ENCODE data around the gene KLRC3. TPM values are rescaled to one million over a fixed set of nuclear protein-coding genes. Genes with fewer than 3 reads are reported as not detected.
"Not testable (repeated sequence)": the region's sequence is repeated elsewhere in the genome, so short reads cannot be mapped to it uniquely, and the experiment has no call there.

The KLRC3 gene
- total RNA-seq: not detected

DNA sequence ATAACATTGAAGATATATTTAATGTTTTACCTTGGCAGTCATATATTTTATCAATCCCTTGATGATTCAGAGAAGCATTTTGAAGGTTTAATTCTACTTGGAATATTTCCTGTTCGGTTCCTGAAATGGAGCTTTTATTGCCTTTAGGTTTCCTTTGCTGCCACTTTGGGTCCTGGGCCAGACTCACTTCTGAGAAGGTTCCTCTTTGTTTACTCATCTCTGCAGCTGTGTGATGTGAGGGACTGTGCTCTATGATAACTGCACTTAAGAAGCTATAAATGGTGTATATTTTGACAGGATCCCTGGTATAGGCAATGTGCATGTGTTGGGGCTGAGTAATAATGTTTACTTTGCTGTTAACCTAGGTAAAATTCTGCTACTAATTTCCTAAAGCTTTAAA is at the start of gene KLRC3:
Gene KLRC3, minus strand, starts transcription at position 262 of the 400 bp plus-strand sequence. Its CDS starts 45 bp downstream, at position 217.
- intact Hi-C loops (cut with DNase I); H3K4me3 ChIP-seq; H3K36me3 ChIP-seq: not testable (repeated sequence)

GRCh38 chr12:10469701-10470100 is 49.3 kb upstream of the KLRC3 start:
- no peaks in the 10 kb centered on the region for H3K36me3 ChIP-seq
- H3K9me3 ChIP-seq: no peaks in the 10 kb centered on the region
- H3K4me1 ChIP-seq: no peaks in the 10 kb centered on the region
- no peak for DNase-seq (ENCODE audit: low spot score in 2 of 2)
- no peak overlapping the region for H3K4me3 ChIP-seq
- H3K27me3 ChIP-seq: no peaks in the 10 kb centered on the region
- TF ChIP-seq, protein P1, sequence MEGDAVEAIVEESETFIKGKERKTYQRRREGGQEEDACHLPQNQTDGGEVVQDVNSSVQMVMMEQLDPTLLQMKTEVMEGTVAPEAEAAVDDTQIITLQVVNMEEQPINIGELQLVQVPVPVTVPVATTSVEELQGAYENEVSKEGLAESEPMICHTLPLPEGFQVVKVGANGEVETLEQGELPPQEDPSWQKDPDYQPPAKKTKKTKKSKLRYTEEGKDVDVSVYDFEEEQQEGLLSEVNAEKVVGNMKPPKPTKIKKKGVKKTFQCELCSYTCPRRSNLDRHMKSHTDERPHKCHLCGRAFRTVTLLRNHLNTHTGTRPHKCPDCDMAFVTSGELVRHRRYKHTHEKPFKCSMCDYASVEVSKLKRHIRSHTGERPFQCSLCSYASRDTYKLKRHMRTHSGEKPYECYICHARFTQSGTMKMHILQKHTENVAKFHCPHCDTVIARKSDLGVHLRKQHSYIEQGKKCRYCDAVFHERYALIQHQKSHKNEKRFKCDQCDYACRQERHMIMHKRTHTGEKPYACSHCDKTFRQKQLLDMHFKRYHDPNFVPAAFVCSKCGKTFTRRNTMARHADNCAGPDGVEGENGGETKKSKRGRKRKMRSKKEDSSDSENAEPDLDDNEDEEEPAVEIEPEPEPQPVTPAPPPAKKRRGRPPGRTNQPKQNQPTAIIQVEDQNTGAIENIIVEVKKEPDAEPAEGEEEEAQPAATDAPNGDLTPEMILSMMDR (IDR thresholded peaks at IDR 0.05): no peak
- no peak overlapping the region for H3K27ac ChIP-seq
- intact Hi-C loops (cut with DNase I): no loop called here

More for the DNA sequence above, at the start of gene KLRC3:
- not testable (repeated sequence) for DNase-seq (ENCODE audit: low spot score in 2 of 2); H3K4me1 ChIP-seq; H3K9me3 ChIP-seq; H3K27me3 ChIP-seq; H3K27ac ChIP-seq

- no peaks in the 10 kb centered on the region for H3K9me3 ChIP-seq
- TF ChIP-seq, protein P1 (IDR thresholded peaks at IDR 0.05): no peak
Observed at GRCh38 chr12:10466311-10466710, 45.9 kb upstream of the KLRC3 start.

DNA sequence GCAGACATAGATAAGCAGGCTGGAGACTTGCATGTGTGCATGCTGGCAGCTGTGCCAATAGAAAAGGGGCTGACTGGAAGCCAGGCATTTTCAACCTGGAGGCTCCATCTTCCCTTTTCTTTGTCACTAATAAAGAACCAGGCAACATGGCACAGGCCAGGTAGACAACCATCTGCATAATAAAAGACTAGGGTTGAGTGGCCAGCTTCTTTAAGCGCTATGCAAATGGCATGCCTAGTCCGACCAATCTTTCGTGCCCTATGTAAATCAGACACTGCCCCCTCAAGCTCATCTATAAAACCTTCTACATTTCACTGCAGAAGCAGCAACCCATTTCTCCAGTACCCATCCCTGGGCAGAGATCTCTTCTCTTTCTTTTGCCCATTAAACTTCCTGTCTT is 37.4 kb upstream of the KLRC3 start:
- H3K4me3 ChIP-seq: no peak overlapping the region
- no peak overlapping the region for H3K27ac ChIP-seq
- no peak for DNase-seq (ENCODE audit: low spot score in 2 of 2)
- no peaks in the 10 kb centered on the region for H3K36me3 ChIP-seq
- H3K9me3 ChIP-seq: peaks cover 0 to 10% of the 10 kb centered on the region in 2 donors
- intact Hi-C loops (cut with DNase I): no loop called here
- TF ChIP-seq, protein P1 (IDR thresholded peaks at IDR 0.05): no peak
- no peaks in the 10 kb centered on the region for H3K27me3 ChIP-seq
- no peaks in the 10 kb centered on the region for H3K4me1 ChIP-seq

More at GRCh38 chr12:10466311-10466710, 45.9 kb upstream of the KLRC3 start:
- DNase-seq (ENCODE audit: low spot score in 2 of 2): no peak
- Histone ChIP-seq H3K4me1 (no peaks in the 10 kb centered on the region), H3K27ac (no peak overlapping the region), H3K36me3 (no peaks in the 10 kb centered on the region), H3K27me3 (no peaks in the 10 kb centered on the region), H3K4me3 (no peak overlapping the region)
- intact Hi-C loops (cut with DNase I): no loop called here

DNA sequence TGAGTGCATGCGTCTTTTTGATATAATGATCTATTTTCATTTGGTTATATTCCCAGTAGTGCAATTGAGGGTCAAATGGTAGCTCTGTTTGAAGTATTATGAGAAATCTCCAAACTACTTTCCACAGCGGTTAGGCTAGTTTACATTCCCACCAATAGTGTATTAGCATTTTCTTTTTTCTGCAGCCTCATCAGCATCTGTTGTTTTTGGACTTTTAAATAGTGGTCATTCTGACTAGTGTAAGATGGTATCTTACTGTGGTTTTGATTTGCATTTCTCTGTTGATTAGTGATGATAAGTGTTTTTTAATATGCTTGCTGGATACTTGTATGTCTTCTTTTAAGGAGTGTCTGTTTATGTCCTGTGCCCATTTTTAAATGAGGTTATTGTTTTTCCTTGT is 36.5 kb upstream of the KLRC3 start:
- intact Hi-C loops (cut with DNase I): no loop called here
- no peak overlapping the region for H3K4me3 ChIP-seq
- no peaks in the 10 kb centered on the region for H3K27me3 ChIP-seq
- no peaks in the 10 kb centered on the region for H3K4me1 ChIP-seq
- TF ChIP-seq, protein P1 (IDR thresholded peaks at IDR 0.05): no peak
- DNase-seq (ENCODE audit: low spot score in 2 of 2): no peak
- no peaks in the 10 kb centered on the region for H3K36me3 ChIP-seq
- H3K9me3 ChIP-seq: peaks cover 0 to 10% of the 10 kb centered on the region in 2 donors
- H3K27ac ChIP-seq: no peak overlapping the region

DNA sequence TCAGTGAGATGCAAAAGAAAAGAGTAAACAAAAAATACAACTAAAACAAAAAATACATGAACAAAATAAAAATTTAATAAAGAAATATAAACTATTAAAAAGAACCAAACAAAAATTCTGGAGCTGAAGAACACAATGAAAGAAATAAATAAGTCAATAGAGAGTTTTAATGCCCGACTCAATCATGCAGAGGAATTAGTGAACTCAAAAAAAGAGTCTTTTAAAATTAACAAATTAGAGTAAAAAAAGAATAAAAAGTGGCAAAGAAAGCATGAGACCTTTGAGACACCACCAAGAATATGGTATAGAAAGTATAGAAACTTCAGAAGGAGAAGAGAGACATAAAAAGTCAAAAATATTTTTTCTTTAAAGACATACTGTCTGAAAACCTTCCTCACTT is 35.4 kb upstream of the KLRC3 start:
- Histone ChIP-seq H3K4me3 (no peak overlapping the region), H3K36me3 (no peaks in the 10 kb centered on the region), H3K27ac (no peak overlapping the region), H3K4me1 (no peaks in the 10 kb centered on the region), H3K27me3 (no peaks in the 10 kb centered on the region), H3K9me3 (peaks cover 0 to 10% of the 10 kb centered on the region in 2 donors)
- DNase-seq (ENCODE audit: low spot score in 2 of 2): no peak
- intact Hi-C loops (cut with DNase I): no loop called here
- TF ChIP-seq, protein P1 (IDR thresholded peaks at IDR 0.05): no peak

Data from ascending aorta (tissue), 2 donors.